WTC11 (cell line): ENCODE measurements around the gene SUN2. TPM values are rescaled to one million over a fixed set of nuclear protein-coding genes. Genes with fewer than 3 reads are reported as not detected.

ENCODE experiments used
- ATAC-seq: fragments of 200-7000 bp; cut with Tn5 transposase; 2 replicates; pipeline ENCODE4 v1.10.0; 2021; ENCODE audit warnings: mild to moderate bottlenecking, moderate library complexity
- CTCF ChIA-PET: fragments of 300-600 bp; sonication (Branson Sonifier 250); formaldehyde crosslinking; loops from one replicate; lab custom pipeline; 2021; ENCODE audit warnings: antibody characterized with exemption; lab: Charles Lee
- POLR2A ChIA-PET: fragments of 350-600 bp; sonication (Branson Sonifier 250); formaldehyde crosslinking; loops from one replicate; lab custom pipeline; 2021; ENCODE audit warnings: antibody characterized with exemption; lab: Charles Lee
- DNase-seq: peaks from one replicate; pipeline ENCODE4 v3.0.0; 2021; ENCODE audit warnings: low spot score
- H3K27ac Mint-ChIP-seq: 2 replicates; pipeline ENCODE4 v1.8.0; 2021; ENCODE audit warnings: mixed read lengths
- H3K27me3 Mint-ChIP-seq: 2 replicates; pipeline ENCODE4 v1.8.0; 2021; ENCODE audit warnings: low read depth, mild to moderate bottlenecking, moderate library complexity, mixed read lengths
- H3K36me3 Mint-ChIP-seq: 2 replicates; pipeline ENCODE4 v1.8.0; 2021; ENCODE audit warnings: mixed read lengths
- H3K4me1 Mint-ChIP-seq: 2 replicates; pipeline ENCODE4 v1.8.0; 2022; ENCODE audit warnings: mixed read lengths
- H3K4me3 Mint-ChIP-seq: 2 replicates; pipeline ENCODE4 v1.8.0; 2021; ENCODE audit warnings: mild to moderate bottlenecking, moderate library complexity, mixed read lengths
- H3K9me3 Mint-ChIP-seq: 2 replicates; pipeline ENCODE4 v1.8.0; 2021; ENCODE audit warnings: mixed read lengths
- E2F4 ChIP-seq: sonication (generic); formaldehyde crosslinking; IDR thresholded peaks from 2 replicates; pipeline ENCODE4 v1.8.1; 2022; ENCODE audit warnings: low read depth, mild to moderate bottlenecking, moderate library complexity, missing genetic modification reagents, borderline replicate concordance
- EMX1 ChIP-seq: fragments of 250-450 bp; sonication (Bioruptor Pico); IDR thresholded peaks from 2 replicates; pipeline ENCODE4 v1.8.0; 2021; ENCODE audit warnings: mild to moderate bottlenecking
- ESRRA ChIP-seq: sonication (generic); formaldehyde crosslinking; IDR thresholded peaks from 2 replicates; pipeline ENCODE4 v1.8.1; 2022; ENCODE audit warnings: mild to moderate bottlenecking, missing genetic modification reagents, borderline replicate concordance
- FOXP1 ChIP-seq: sonication (generic); formaldehyde crosslinking; IDR thresholded peaks from 2 replicates; pipeline ENCODE4 v1.8.0; 2022; ENCODE audit warnings: missing genetic modification reagents, mild to moderate bottlenecking, moderate library complexity, borderline replicate concordance
- MXD4 ChIP-seq: fragments of 250-450 bp; sonication (Bioruptor Pico); IDR thresholded peaks from 2 replicates; pipeline ENCODE4 v1.8.0; 2021; ENCODE audit warnings: mild to moderate bottlenecking, moderate library complexity, borderline replicate concordance
- SP1 ChIP-seq: sonication (generic); formaldehyde crosslinking; conservative IDR thresholded peaks from 2 replicates; pipeline ENCODE4 v1.8.1; 2022; ENCODE audit warnings: missing genetic modification reagents
- STAT6 ChIP-seq: sonication (generic); formaldehyde crosslinking; conservative IDR thresholded peaks from 2 replicates; pipeline ENCODE4 v1.8.1; 2023; ENCODE audit warnings: mild to moderate bottlenecking, low read depth, missing genetic modification reagents, moderate library complexity
- TEAD4 ChIP-seq: sonication (generic); formaldehyde crosslinking; IDR thresholded peaks from 2 replicates; pipeline ENCODE4 v1.8.0; 2022; ENCODE audit warnings: mild to moderate bottlenecking, missing genetic modification reagents
- ZBTB43 ChIP-seq: sonication (generic); formaldehyde crosslinking; IDR thresholded peaks from 2 replicates; pipeline ENCODE4 v1.8.1; 2023; ENCODE audit warnings: mild to moderate bottlenecking, missing genetic modification reagents
- total RNA-seq: library from RNA; stranded (reverse); gene quantifications from 3 replicates; pipeline ENCODE4 v1.2.3, GENCODE V29; 2021
- TF ChIP-seq, protein P1 (sequence below): fragments of 200-600 bp; IDR thresholded peaks from 2 replicates; pipeline ENCODE4 v1.8.0; 2022; ENCODE audit warnings: antibody characterized with exemption

Gene SUN2
- total RNA-seq, 1 experiment from 2014 or later, result 30.1 TPM

- TF ChIP-seq STAT6 (CRISPR knock-in tag), result no peak
- no peak for TF ChIP-seq TEAD4 (CRISPR knock-in tag)
- TF ChIP-seq ZBTB43 (CRISPR knock-in tag), result no peak
- TF ChIP-seq MXD4 (CRISPR knock-in tag), result no peak
- TF ChIP-seq ESRRA (CRISPR knock-in tag), result no peak
- no peak for TF ChIP-seq SP1 (CRISPR knock-in tag)
These were observed 29.7 kb downstream of the SUN2 start (continued) for GRCh38 chr22:38725900-38726655.

GRCh38 chr22:38724926-38725571 is 30.7 kb downstream of the SUN2 start:
- no peaks in the 10 kb centered on the region for H3K4me1 Mint-ChIP-seq

GRCh38 chr22:38724176-38724575 is 31.6 kb downstream of the SUN2 start:
- ATAC-seq, result no peak
- CTCF ChIA-PET, result interaction anchor here (1.0 to 1.8 kb wide), 17 partner anchors 9 to 322 kb away, joined by 3 to 43 read pairs (median 8); partner anchors contain the start of genes GTPBP1, NPTXR, SUN2 and TOMM22
- POLR2A ChIA-PET, result no interaction called here
- no peaks in the 10 kb centered on the region for H3K27me3 Mint-ChIP-seq
- no peak overlapping the region for H3K27ac Mint-ChIP-seq
- H3K9me3 Mint-ChIP-seq, result no peaks in the 10 kb centered on the region
- no peak for DNase-seq
- TF ChIP-seq ESRRA (CRISPR knock-in tag), result no peak
- TF ChIP-seq E2F4 (CRISPR knock-in tag), result no peak
- no peak for TF ChIP-seq FOXP1 (CRISPR knock-in tag)
- H3K4me3 Mint-ChIP-seq, result no peak overlapping the region
- H3K4me1 Mint-ChIP-seq, result no peaks in the 10 kb centered on the region
- peaks cover 76% of the 10 kb centered on the region for H3K36me3 Mint-ChIP-seq

More at GRCh38 chr22:38724926-38725571, 30.7 kb downstream of the SUN2 start:
- no peaks in the 10 kb centered on the region for H3K9me3 Mint-ChIP-seq
- CTCF ChIA-PET, result interaction anchor here (0.6 to 1.8 kb wide), 24 partner anchors 9 to 321 kb away, joined by 3 to 43 read pairs (median 6); partner anchors contain the start of genes GTPBP1, NPTXR, SUN2 and TOMM22
- peak; percentile 96 for ATAC-seq
- H3K36me3 Mint-ChIP-seq, result peaks cover 83% of the 10 kb centered on the region
- TF ChIP-seq, protein P1, sequence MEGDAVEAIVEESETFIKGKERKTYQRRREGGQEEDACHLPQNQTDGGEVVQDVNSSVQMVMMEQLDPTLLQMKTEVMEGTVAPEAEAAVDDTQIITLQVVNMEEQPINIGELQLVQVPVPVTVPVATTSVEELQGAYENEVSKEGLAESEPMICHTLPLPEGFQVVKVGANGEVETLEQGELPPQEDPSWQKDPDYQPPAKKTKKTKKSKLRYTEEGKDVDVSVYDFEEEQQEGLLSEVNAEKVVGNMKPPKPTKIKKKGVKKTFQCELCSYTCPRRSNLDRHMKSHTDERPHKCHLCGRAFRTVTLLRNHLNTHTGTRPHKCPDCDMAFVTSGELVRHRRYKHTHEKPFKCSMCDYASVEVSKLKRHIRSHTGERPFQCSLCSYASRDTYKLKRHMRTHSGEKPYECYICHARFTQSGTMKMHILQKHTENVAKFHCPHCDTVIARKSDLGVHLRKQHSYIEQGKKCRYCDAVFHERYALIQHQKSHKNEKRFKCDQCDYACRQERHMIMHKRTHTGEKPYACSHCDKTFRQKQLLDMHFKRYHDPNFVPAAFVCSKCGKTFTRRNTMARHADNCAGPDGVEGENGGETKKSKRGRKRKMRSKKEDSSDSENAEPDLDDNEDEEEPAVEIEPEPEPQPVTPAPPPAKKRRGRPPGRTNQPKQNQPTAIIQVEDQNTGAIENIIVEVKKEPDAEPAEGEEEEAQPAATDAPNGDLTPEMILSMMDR, result peak; percentile 25; the same call in 1 of the 2 replicates
- TF ChIP-seq EMX1 (CRISPR knock-in tag), result no peak
- POLR2A ChIA-PET, result no interaction called here
- no peaks in the 10 kb centered on the region for H3K27me3 Mint-ChIP-seq
- DNase-seq, result no peak
- no peak overlapping the region; the same call in 1 of the 2 replicates for H3K27ac Mint-ChIP-seq
- H3K4me3 Mint-ChIP-seq, result no peak overlapping the region
